HG03175 (cell line): ENCODE results near the gene RPP25.
"Not testable (repeated sequence)": the region's sequence is repeated elsewhere in the genome, so short reads cannot be mapped to it uniquely, and the experiment has no call there.

Experiments
- ATAC-seq: cut with Tn5 transposase; IDR thresholded peaks from one replicate; pipeline ENCODE4 v1.9.1; 2021; ENCODE audit warnings: mild to moderate bottlenecking, moderate library complexity; ENCODE audit not compliant: unreplicated experiment

Gene RPP25

DNA sequence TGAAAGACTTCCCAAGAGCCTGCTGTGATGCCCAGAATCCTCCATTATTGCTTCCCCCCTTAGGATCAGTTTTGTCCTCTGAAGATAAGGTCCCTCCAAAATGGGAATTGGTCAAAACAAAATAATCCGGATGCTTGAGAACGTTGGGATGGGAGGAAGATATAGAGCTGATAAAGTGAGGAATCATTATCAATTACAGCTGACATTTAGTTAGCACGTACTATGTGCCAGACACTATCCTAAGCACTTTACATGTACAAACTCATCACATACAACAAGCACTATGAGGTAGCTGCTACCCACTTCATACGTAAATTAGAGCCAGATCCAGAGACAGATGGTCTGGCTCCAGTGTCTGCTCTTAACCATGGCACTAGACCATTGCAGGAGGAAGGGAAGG, 6.6 kb upstream of the RPP25 start:
- no peak for ATAC-seq

DNA sequence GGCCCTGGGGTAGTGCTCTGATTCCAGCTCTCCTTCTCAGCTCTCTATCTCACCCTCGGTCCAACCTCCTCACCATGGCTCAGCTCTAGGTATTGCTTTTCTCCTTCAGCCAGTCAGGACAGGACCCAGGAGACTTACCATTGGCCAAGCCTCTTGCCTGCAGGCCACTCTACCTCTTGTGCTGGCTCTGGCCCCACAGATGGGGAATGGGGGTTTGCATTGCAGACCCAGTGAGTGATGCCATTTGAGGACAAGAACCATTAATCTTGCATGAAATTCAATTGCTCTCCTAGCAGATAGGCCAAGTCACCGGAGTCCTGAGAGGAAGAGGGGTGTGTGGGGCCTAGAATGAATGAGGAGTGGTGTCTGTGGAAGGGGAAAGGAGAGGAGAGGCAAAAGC, 6.1 kb upstream of the RPP25 start:
- no peak for ATAC-seq

DNA sequence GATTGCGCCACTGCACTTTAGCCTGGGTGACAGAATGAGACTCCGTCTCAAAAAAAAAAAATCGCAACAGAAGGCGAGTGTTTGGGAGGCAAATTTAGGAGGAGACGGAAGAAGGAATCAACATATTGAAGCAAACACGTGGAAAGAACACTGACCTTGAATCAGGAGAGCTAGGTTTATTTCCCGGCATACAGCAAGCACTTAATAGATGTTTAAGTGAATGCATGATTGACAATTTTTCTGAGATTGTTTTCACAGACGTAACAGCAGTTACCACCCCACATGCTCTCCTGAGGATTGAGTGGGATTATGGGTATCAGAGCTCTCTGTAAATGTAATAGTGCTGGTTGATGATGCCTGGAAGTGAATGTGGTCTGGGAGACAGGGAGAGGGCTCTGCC, 5.6 kb upstream of the RPP25 start:
- ATAC-seq, result no peak

DNA sequence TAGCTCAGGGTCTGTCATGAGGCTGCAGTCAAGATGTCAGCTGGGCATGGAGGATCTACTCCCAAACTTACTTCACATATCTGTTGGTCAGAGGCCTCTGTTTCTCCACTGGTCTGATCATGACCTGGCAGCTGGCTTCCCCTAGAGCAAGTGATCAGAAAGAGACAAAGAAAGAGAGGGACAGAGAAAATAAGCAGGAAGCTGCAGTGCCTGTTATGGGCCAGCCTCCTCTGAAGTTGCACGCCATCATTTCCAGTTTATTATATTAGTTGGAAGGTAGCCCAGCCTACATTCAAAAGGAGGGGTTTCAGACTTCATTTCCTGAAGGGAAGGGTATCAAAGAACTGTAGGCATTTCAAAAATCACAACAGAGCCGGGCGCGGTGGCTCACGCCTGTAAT, 5.0 kb upstream of the RPP25 start:
- no peak for ATAC-seq

DNA sequence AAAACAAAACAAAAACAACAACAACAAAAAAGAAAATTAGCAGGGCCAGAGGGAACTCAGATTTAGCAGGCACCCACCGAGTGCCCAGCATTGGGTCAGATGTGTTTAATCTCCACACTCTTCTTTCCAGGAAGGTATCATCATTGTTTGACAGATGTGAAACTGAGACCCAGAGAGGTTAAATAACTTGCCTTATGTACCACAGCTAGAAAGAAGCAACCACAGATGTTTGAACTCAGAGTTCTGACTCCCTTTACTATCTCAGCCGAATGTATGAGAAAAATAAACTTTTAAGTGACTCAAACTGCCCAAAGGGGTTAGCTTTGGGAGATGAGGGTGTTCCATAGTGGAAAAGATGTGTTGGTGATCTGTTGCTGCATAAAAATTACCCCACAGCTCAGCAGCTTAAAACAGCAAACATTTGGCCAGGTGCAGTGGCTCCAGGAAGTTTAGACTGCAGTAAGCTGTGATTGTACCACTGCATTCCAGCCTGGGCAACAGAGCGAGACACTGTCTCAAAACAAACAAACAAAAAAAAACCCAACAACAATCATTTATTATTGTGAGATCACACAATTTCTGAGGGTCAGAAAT, 4.5 kb upstream of the RPP25 start:
- ATAC-seq, result no peak

DNA sequence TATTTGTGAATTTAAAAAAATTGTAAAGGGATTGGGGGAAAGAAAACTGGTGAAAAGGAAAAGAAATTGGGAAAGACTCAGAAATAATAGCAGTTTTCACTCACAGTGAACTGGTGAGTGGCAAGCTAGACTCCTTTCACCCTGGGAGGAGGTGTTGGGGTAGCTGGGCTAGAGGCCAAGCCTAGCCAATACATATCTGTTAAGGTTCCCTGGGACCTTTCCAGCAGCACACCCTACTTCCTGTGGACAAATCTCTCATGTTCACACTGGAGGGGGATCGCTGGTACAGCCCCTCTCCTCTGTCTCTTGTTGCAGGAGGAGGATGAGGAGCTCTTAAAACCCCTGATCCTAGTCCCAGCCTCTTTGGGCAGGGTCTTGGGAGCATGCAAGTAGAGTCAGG, 3.7 kb upstream of the RPP25 start:
- no peak for ATAC-seq

DNA sequence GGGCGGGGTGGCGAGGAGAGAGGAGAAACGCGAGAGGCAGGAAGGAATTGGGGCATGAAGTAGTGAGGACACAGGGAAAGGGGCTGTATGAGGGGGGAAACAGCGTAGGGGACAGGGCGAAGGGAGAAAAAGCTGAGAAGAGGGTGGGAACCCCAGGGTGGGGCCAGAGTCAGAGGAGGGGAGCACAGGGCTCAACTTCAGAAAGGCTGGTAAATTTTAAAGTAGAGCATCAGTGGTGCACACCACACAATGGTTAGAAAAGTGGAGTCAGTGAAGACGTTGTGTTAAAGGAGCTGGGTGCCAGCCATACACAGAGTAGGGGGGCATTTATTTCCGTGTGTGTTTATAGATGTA, 3.0 kb upstream of the RPP25 start:
- no peak for ATAC-seq

DNA sequence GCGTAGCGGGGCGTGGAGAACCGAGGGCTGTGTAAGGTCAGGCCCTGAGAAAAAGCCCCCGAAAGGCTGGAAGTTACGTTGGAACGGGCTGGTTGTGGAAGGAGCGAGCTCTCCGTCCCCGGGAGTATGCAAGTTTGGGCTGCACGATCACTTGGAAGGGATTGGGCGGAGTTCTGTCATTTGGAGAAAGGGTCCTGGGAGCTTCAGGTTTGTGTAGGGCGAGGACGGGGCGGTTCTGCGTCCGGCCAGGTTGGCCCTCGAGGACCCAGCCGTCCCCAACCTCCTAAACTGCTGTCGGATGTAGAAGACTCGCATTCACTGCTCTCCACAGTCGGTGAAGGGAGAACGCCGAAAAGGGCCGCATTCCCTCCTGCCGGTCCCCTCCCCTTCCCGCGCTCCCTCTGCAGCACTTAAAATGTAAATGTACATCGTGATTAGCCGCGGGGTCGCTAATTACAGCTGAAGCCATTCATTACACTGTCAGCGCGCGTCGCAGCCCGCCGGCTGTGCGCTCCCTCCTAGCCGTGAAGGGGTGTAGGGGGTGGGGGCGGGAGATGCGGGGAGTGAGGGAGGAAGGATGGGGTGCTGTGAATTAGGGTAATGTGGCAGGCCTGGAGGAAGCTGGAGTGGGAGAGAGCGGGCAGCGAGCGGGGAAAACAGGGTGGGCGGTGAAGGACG, 2.5 kb upstream of the RPP25 start:
- ATAC-seq, result no peak

DNA sequence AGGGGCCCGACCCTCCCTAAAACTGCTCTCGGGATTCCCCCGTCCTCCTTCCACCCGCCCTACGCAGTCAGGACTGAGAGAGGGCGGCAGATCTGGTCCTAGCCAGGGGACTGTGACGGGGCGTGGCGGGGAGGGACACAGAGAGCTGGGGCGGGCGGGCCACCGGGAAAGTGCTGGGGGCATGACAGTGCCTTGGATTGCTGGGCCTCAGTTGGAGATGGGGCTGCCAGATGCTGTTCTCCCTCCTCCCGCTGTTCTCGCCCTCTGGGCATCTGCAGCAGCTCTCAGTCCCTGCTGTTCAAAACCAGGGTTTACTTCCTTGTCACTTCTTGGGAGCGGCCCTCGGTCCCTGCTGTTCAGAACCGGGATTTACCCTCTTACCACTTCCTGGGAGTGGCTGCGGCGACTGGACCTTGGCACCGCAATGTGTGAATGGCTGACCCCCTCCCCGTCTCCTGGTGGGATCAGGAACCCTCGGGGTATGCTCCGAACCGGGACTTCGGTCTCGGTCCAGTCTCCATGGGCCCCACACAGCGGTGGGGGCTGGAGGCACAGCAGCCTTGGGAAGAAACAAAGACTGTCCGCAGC, 1.8 kb upstream of the RPP25 start:
- ATAC-seq, result no peak

DNA sequence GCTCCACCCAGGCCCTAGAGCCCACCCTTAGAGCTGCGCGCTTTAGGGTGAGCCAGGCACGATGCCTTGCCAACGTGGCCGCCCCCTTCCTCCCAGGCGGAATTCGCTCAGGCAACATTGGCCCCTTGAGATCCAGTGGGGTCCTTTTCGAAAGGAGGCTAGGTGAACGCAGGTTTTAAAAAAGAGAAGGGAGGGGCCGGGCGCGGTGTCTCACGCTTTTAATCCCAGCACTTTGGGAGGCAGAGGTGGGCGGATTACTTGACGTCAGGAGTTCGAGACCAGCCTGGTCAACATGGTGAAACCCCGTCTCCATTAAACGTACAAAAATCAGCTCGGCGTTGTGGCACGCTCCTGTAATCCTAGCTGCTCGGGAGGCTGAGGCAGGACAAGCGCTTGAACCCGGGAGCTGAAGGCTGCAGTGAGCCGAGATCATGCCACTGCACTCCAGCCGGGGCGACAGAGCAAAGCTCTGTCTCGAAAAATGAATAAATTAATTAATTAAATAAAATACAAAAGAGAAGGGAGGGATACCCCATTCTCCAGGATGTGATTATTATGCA, 984 bp upstream of the RPP25 start:
- no peak for ATAC-seq

DNA sequence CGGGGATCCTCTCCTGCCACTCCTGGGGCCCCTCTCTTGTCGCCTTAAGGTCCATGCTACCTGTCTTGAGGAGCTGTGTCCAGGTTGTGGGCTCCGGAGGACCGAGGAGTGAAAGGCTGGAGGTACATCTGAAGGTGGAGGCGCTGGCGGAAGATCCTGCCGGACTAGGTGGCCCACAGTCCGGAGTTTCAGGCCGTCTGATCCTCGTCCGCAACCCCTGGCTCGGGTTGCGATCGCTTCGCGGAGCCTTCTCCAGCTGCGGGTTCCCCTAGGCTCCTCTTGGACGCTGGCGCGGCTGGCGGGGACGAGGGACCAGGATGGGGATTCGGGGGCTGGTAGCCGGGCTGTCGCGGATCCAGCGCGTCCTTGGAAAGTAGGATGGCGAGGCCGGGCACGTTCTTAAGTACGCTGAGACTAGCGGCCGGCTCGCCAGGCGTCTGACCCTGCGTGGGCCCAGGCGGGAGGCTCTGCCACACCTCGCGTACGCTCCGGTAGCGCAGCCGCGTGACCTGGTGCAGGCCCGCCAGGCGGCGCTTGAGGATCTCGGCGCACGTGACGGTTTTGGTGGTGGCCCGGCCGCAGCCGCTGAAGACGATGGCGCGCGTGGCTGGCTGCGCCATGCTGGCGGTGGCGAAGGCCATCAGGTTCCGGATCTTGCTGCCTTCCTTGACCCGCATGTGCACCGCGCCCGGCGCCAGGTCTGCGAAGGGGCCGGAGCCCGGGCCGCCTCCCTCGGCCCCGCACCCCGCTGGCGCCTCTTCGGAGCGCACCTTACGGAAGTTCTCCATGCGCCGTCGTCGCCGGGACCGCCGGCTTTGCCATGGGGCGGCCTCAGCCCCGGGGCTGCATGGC, 550 bp downstream of the RPP25 start:
- ATAC-seq, result peak; percentile 58

DNA sequence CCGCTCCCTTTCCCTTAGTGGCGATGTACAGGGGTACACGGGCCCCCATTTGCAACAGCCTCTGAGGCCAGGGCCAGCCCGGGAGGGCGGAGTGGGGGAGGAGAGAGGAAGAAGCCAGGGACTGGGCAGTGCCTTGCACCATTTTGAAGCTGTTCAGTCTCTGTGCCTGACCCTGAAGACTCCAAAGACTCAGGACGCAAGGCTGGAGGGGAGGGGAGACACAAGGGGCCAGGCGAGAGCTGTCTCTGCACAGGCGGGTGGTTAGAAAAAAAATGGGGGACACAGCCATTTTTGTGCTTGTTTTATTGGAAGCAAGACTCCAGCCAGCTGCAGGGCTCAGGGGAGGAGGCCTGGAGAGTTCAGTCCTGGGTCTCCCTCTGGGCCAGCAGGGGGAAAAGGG, 1.6 kb downstream of the RPP25 start:
- no peak for ATAC-seq

DNA sequence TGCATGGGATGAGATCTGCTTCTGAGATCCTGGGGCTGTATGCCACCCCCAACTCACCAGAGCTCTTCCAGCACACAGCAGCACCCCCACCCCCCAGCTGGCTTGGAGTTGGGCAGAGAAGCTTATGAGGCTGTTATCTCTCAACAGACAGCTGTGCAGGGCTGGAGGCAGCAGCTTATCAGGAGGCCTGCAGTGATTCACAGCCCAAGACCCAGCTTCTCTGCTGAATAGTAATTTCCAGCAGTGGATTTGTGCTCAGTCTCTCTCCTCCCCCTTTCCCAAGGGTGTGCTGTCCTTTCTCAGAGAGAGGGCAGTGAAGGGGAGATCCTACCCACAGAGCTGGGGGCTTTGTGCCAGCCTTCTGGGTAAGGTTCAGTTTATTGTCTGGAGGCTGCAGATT, 2.1 kb downstream of the RPP25 start:
- no peak for ATAC-seq

DNA sequence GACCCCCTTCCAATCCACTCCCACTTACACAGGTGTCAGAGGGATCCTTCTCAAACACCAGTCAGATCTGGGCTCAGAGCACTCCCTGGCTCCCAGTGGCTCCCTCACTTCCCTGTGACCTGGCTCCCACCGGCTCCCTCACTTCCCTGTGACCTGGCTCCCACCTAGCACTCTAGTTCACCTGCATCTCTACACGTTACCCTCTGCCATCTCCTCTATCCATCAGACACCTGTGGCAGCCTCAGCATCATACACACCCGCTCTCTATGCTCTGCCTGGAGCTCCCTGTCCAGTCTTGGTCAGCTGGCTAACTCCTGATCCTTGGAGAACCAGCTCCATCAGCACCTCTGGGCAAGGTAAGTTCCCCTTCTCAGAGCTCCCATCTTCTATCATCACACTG, 5.6 kb downstream of the RPP25 start:
- no peak for ATAC-seq

DNA sequence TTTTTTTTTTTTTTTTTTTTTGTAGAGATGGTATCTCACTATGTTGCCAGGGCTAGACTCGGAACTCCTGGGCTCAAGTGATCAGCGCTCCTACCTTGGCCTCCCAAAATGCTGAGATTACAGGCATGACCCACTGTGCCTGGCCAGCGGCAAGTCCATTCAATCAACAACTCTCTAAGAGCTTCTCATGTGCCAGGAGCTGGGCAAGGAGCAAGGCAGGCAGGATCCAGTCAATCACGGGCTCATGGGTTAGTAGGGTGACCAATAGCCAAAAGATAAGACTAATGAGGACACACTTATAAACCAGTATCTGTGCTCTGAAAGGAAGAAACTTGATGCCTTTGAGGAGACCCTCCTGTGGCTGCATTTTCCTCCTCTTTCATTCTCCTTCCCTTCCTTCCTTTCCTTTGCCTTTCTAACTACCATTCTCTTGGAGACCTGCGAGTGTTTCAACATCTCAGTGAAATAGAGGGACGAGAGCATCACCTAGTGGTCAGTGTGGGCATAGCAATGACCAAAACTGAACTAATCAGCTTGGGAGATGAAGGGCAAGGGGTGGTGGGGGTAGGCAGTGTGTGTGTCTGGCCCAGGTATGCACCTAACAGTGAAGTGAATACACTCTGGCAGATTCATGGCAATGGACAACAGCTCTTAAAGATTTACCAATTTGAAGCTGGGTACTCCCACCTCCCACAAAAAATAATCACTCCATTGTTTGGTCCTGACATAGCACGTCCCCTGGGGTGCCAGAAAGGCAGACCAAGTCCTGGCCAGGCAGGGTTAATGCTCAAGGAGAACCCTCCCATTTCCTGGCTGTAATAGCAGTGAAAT, 6.3 kb downstream of the RPP25 start:
- no peak for ATAC-seq

DNA sequence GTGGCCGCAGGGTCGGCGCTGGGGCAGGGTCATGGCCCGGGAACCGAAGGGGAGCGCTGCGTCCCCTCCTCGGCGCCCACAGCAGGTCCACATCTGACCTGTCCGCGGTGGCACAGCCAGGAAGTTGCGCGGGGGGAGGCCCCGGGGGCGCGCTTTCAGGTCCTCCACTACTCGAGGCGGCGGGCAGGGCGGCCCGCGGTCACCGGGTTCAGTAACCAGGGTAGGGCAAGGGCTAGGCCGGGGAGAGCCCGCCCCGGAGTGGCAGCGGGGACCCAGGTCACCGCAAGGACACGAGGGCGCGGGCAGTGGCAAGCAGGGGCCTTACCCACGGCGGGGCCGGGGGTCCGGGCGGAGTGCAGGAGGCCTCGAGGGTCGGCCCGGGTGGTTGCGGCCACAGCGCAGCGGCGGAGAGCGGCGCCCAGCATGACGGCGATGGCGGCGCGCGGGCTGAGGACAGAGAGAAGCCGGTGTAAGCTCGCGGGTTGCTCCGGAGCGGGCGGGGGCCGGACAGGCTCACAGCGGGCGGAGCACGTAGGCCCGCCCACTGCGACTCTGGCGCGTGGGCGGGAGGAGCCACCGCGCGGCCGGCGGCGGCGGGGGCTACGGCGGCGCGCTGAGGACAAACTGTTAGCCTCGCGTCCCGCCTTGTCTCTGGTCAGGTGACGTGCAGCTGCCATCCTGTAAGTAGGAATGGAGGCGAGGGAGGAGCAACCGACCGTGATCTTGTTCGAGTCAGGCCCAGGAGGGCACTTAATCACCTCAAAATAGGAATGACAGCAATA, 18.8 kb downstream of the RPP25 start, which contains the start of gene COX5A:
Gene COX5A (minus strand): TSS at position 484 of the 782 bp plus-strand sequence. CDS start 59 bp downstream, at position 425.
- ATAC-seq, result peak; percentile 90

DNA sequence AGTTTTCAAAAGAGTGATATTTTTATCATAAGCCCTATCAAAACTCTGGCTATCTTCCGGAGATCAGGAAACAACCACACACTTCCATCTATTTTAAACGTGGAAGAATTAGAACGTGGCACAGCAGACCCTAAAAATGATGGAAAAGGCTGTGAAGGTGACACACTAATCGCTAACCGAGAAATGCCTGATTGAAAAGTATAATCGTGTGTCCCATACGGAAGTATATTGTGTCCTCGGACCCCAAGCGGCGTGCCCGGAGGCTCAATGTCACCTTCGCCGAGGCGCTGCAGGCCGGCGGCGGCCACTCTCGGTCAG, 19.3 kb downstream of the RPP25 start:
- no peak for ATAC-seq

DNA sequence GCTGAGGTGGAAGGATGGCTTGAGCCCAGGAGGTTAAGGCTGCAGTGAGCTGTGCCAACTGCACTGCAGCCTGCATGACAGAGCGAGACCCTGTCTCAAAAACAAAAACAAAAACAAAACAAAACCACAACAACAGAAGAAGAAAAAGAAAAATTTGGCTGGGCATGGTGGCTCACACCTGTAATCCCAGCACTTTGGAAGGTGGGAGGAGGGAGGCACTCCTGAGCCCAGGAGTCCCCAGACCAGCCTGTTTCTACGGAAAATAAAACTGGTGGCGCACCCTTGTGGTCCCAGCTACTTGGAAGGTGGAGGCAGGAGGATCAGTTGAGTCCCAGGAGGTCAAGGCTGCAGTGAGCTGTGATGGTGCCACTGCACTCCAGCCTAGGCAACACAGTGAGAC, 21.4 kb downstream of the RPP25 start:
- not testable (repeated sequence) for ATAC-seq

DNA sequence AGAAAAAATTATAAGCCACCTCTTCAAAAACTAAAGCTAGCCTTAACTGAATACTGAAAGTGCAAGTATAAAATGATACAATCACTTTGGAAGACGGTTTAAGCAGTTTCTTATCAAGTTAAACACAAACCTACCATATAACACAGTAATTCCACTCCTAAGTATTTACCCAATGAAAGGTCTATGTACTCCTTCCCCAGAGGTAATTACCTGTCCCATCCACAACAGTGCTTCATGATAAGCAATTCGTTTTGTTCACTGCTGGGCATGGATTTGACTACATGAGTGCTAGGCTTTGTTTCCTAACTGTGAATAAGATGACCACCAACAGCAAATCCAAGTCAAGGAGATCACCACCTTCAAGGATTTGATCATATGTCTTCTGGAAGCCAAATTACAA, 23.0 kb downstream of the RPP25 start:
- no peak for ATAC-seq

DNA sequence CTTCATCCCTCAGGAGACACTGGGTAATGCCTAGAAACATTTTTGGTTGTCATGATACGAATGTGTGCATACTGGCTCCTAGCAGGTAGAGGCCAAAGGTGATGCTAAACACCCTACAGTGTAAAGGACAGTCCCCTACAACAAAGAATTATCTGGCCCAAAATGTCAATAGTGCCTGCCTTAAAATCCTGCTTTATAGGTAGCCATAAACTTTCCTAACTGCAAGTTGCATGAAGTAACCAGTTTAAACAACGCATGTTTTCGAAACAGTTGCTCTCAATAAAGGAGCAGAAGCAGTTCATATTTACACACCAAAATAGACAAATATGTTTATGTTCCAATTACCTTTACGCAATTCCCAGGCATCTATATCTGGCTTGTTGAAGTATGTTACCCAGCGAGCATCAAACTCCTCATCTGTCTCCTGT, 27.8 kb downstream of the RPP25 start:
- no peak for ATAC-seq
